C4-2B (cell line): Measurements from ENCODE around the gene BBC3.

ENCODE experiments used
- CTCF ChIP-seq: fragments of 450-650 bp; conservative IDR thresholded peaks from 2 replicates; pipeline ENCODE4 v1.5.1; 2017; ENCODE audit warnings: mild to moderate bottlenecking
- ZFX ChIP-seq: fragments of 450-650 bp; IDR thresholded peaks from 2 replicates; pipeline ENCODE4 v1.6.1; 2017

DNA sequence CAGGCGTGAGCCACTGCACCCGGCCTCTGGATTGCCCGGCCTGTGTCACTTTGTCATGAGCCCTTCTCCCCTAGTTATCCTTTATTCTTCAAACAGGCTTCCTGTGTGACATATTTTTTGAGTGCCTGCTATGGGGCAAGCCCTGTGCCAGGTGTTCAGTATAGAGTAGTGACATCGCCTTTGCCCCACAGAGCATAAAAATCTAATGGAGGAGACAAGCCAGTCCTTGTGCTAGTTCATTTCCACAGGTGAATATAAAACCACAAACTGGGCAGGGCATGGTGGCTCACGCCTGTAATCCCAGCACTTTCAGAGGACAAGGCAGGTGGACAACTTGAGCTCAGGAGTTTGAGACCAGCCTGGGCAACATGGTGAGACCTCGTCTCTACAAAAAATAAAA is 43.2 kb downstream of the BBC3 start:
- TF ChIP-seq CTCF (no peak), ZFX (no peak)
